ENCODE results near the gene DCST1.
"Not testable (repeated sequence)": the region's sequence is repeated elsewhere in the genome, so short reads cannot be mapped to it uniquely, and the experiment has no call there.

The DCST1 gene, protein sequence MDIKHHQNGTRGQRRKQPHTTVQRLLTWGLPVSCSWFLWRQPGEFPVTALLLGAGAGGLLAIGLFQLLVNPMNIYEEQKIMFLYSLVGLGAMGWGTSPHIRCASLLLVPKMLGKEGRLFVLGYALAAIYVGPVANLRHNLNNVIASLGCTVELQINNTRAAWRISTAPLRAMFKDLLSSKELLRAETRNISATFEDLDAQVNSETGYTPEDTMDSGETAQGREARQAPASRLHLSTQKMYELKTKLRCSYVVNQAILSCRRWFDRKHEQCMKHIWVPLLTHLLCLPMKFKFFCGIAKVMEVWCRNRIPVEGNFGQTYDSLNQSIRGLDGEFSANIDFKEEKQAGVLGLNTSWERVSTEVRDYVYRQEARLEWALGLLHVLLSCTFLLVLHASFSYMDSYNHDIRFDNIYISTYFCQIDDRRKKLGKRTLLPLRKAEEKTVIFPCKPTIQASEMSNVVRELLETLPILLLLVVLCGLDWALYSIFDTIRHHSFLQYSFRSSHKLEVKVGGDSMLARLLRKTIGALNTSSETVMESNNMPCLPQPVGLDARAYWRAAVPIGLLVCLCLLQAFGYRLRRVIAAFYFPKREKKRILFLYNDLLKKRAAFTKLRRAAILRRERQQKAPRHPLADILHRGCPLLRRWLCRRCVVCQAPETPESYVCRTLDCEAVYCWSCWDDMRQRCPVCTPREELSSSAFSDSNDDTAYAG

DNA sequence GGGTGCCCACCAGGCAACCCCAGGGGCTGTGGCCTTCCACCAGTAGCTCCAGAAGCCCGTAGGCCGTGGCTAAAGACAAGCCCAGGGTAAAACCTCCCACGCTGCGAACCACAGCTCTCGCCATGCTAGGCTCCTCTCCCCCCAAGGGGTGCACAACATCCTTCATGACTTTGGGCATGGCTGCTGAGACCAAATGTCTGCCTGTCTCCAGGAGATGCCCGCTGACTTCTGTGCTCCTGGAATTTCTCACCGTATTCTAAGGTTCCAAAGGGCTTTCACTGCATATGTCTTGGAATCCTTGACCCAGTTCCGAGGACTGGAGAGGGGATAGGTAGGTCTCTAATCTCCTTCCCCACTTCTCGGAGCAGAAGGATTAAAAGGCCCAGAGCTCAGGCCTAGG lies at the start of gene DCST1, which contains the start of gene DCST2:
TSS of gene DCST1 (plus strand) at position 301 of the 400 bp plus-strand sequence. CDS start 213 bp downstream, outside the sequence.
TSS of gene DCST2 (minus strand) at position 258 of the 400 bp plus-strand sequence. CDS start at position 178, 80 bp downstream.
- DNase-seq, result no peak

GRCh38 chr1:154986736-154987135 lies 46.9 kb upstream of the DCST1 start:
- DNase-seq, result not testable (repeated sequence)

DNA sequence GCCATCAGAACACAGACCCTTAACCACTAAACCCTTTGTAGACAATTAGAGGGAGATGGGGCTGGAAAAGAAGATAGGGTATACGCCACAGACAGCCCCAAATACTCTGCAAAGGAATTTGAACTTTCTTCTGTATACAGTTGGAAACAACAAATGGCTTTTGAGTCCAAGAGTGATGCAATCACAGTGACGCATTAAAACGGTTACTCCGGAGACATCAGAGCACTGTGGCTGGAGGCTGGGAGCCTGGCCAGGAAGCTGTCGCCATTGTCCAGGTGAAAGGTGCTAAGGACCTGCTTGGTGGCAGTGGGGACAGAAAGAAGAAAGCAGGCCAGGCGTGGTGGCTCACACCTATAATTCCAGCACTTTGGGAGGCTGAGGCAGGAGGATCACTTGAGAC lies 46.3 kb upstream of the DCST1 start:
- DNase-seq, result no peak

- DNase-seq, result no peak
Observed at GRCh38 chr1:154988058-154988954, 45.3 kb upstream of the DCST1 start.

DNA sequence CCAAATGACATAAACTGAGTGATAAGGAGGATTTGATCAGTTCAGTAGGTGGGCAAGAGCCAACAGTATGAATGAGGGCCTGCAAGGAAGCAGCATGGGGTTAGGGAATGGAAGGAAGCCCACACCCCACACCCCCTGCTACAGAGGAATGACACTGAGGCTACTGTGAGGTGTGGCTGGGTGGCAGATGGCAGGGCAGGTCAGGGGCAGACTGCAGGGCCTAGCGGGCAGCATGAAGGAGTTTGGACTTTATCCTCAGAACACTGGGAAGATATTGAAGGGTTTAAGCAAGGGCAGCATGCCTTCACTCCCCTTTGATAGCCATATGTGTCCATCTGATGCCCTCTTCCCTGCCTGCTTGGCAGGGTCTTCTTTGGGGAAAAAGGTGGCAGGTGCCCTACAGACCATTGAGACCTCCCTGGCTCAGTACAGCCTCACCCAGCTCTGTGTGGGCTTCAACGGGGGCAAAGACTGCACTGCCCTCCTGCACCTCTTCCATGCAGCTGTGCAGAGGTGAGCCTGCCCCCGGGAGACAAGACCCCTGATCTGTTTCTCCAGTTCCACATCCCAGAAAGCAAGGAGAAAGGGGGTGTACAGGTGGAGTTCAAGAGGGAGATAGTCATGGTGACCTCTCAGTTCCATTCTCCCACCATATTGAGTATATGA lies 44.3 kb upstream of the DCST1 start:
- DNase-seq, result no peak

GRCh38 chr1:154990276-154990675 lies 43.3 kb upstream of the DCST1 start:
- DNase-seq, result no peak

DNA sequence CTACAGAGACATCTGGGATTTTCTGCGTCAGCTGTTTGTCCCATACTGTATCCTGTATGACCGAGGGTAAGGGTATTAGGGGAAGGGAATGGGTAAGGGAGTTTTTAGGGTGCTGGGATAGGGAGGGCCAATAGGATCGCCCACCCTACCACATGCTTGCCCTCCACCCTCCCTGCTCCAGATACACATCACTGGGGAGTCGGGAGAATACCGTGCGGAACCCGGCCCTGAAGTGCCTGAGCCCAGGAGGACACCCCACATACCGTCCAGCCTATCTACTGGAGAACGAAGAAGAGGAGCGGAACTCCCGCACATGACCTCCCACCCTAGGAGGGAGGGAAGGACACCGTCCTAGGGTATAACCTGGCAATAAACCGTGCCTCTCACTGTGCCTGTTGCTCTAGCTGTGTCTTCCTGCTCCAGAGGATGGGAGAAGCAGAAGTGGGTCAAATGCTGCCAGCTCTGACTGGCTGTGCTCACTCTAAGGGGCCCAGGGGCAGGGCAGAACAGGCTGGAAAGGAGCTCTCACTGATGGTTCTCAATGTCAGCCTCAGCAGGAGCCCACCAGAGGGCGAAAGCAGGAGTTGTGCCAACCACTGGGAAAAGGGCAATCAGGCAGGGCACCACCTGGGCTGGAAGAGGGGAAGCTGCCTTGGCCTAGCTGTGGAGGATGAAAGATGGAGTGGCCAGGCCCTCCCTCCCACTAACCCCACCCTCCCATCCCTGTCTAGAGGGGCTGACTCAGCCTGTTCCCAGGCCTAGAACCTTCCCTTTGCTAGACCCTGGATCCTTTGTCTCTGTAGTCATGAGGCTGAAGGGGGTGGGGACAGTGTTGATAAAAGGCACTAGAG lies 40.7 kb upstream of the DCST1 start:
- DNase-seq, result no peak

GRCh38 chr1:154993572-154994268 lies 39.9 kb upstream of the DCST1 start, which contains the start of gene LENEP:
LENEP (plus strand) TSS chr1:154993586; CDS start chr1:154993608, 22 bp downstream.
- DNase-seq, result no peak

DNA sequence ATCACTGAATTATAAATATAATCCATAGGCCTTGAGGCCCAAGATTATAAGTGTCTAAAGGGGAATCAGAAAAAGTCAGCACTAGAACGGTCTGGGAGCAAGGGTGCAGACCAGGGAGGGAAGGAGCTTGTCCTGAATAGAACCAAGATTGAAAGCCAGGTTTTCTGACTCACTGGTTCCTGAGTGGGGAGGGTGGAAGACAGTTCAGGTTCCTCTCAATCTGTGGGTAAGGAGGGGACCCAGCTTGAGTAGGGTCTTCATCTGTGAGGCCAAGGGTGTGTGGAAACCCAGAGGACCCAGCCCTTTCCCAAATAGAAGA lies 39.4 kb upstream of the DCST1 start:
- DNase-seq, result no peak

GRCh38 chr1:154994591-154994990 lies 39.0 kb upstream of the DCST1 start:
- no peak for DNase-seq

- peak; percentile 64 for DNase-seq
Observed at GRCh38 chr1:154995301-154995983, 38.2 kb upstream of the DCST1 start.

DNA sequence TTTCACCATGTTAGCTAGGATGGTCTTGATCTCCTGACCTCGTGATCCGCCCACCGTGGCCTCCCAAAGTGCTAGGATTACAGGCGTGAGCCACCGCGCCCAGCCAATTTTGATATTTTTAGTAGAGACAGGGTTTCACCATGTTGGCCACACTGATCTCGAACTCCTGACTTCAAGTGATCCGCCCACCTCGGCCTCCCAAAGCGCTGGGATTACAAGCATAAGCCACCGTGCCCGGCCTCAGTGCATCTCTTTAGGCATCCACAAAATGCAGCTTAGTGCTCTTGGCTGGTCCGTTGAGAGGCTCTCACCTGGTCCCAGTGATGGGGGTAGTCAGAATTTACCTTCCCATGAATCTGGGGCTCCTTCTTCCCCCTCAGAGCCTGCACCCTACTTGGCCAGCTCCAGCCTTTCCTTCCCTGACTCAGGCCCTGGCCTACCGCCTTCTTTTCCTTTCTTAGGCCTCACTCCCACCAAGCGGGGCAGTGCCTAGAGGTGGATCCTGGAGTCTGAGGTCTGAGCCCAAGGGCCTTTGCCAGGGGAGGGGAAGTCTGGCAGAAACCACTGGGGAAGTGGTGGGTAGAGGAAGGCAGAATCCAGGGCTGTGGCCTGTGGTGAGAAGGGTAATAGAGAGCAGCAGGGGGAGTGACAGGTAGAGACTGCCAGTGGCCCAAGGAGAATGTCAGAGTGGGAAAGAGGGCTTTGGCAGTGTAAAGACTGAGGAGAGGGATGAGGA lies 36.5 kb upstream of the DCST1 start:
- DNase-seq, result no peak

DNA sequence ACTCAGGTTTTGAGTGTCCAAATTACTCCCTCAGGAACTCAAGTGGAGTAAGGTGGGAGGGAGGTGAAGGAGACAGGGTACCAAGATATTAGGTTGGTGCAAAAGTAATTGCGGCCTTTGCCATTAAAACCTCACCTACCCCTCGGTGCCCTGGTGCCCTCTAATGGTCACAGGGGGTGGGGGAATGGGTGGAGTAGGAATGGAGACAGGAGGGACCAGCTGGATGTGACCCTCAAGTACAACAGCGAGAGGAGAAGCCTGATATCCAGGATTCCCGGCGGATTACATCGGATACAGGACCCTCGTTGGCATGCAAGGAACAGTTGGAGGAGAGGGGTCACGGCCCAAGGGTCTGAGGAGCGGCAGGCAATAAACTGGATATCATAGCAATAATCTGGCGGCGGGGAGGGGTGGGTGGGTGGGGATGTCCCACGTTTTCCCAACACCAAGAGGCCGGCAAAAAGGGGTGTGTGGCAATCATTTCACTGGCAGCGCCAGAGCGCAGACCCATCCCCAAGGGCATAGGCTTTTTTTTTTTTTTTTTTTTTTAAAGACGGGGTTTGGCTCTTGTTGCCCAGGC lies 35.3 kb upstream of the DCST1 start:
- no peak for DNase-seq

- peak; percentile 85 for DNase-seq
Observed at GRCh38 chr1:154998818-154999570, 34.6 kb upstream of the DCST1 start.

DNA sequence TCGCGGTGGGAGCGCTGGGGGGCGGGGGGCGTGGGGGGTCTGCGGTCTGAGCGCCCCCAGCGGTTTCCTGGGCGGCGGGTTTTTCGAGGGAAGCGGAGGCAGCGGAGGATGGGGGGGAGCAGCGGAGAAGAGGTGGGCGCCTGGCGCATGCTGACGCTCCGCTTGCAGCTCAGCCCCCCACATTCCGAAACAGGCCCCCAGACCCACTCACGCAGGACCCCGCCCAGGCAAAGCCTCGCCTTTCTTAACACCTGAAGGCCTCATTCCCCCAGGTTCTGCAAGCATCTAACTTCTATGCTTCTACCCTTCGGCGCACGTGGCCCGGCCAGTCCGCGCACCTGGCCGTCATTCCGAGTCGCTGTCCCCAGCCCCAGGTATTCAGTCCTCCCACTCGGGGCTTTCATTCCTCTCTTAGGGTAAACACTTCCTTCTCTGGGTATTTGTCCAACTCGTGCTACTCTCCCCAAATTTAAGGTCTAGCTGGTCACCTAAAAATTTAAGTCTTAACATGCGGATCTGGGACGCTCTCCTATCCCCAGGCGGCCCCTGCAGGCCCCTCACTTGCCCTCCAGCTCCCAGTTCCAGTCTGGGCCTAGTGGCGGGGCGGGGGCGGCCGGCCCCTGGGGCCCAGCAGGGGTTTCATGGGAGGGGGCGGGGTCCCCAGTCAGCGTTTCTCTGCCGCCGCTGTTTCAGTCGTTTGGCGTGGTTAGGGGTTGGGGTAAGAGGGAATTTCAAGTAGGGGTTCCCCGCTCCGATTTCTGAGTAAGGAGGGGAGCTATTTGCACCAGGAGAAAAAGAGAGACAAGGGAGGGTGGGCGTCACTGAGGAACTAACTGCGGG lies 33.8 kb upstream of the DCST1 start:
- DNase-seq, result peak; percentile 66

DNA sequence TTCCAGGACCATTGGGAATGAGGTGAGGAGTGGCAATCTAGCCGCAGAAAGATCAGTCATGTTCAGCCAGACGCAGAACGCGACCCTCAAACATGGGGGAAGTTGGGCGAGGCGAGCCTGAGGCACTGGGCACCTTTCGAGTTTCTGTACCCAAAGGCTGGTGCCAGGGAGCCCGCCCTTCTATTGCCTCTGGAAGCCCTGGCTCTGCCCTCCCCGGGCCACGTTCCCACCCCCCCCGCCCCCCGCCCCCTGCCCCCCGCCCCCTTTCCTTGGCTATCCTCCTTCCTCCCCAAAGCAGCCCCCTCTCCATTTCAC lies 33.3 kb upstream of the DCST1 start:
- DNase-seq, result no peak

- DNase-seq, result peak; percentile 92
Observed at GRCh38 chr1:155000726-155001424, 32.7 kb upstream of the DCST1 start.

All from femur (tissue), 1 donor.